GM12892 (cell line): ENCODE measurements around the gene ST3GAL3.

Experiments
- DNase-seq: peaks from one replicate; pipeline ENCODE4 v3.0.0; 2011; ENCODE audit not compliant: insufficient read length
- FAIRE-seq: peaks from 2 replicates; lab custom pipeline; 2011; peaks lifted over from hg19 to GRCh38; lab: Jason Lieb, UNC
- POLR2A ChIP-seq: IDR thresholded peaks from 2 replicates; pipeline ENCODE4 v1.6.1; 2011; ENCODE audit warnings: low read depth, low read length, control low read depth
- POLR2AphosphoS5 ChIP-seq: IDR thresholded peaks from 2 replicates; pipeline ENCODE4 v1.6.1; 2011; ENCODE audit warnings: low read depth, low read length, control low read depth
- TAF1 ChIP-seq: IDR thresholded peaks from 2 replicates; pipeline ENCODE4 v1.6.1; 2011; ENCODE audit warnings: low read depth, mild to moderate bottlenecking, control low read depth, low read length, borderline replicate concordance

ST3GAL3 gene

DNA sequence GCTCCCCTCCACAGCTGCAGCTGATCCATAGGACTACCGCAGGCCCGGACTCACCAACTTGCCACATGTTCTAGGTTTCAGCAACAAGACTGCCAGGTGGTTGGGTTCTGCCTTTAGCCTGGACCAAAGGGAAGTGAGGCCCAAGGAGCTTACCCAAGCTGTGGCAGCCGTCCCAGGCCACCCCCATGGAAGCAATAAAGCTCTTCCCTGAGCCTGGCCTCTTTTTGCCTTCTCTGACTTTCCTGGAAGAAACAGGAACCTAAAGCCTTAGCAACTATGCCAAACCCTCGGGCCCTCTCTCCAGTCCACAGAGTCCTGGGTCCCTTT is 223.6 kb downstream of the ST3GAL3 start:
- no peak for DNase-seq
- no peak for FAIRE-seq
- TF ChIP-seq POLR2AphosphoS5: no peak

DNA sequence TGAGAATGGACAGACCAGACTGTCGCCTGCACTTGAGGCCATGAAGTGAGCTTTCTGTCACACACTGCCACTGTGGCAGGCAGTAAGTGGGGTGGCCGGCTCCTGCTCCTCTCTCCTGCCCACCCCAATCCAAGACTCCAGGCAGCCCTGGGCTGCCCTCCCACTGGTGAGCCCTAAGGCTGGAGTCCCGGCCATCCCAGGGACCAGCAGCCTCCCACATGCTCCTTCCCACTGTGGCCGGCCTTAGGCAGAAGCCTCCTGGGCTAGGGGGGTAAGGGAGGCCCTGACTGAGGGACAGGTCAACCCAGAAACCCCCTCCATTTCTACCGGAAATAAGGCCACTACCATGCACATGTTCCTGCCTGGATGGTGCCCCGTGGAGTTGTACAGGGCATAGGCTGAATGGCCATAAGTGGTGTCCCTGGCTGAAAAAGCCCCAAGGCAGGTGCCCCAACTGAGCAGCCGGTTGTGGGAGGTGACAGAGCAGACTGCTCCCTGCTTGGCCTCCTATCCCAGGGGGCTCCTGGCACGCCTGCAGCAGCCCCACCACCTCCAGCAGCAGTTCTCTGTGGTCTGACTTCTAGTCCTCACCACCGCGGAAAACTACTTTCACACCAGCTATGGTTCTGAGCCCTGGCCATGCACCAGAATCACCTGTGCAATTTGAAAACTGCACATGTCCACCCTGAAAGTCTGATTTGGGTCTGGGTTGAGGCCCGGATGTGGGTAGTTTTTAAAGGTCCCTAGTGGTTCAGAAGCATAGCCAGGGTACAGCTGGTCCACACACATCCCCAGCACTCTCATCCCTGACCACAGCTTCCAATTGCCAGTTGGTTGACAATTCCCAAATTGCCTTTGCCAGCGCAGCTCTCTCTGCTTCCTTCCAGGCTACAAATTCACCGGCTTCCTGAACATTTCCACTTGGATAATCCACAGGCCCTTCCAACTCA is 224.7 kb downstream of the ST3GAL3 start:
- DNase-seq: no peak
- TF ChIP-seq POLR2A (no peak), TAF1 (no peak), POLR2AphosphoS5 (no peak)

DNA sequence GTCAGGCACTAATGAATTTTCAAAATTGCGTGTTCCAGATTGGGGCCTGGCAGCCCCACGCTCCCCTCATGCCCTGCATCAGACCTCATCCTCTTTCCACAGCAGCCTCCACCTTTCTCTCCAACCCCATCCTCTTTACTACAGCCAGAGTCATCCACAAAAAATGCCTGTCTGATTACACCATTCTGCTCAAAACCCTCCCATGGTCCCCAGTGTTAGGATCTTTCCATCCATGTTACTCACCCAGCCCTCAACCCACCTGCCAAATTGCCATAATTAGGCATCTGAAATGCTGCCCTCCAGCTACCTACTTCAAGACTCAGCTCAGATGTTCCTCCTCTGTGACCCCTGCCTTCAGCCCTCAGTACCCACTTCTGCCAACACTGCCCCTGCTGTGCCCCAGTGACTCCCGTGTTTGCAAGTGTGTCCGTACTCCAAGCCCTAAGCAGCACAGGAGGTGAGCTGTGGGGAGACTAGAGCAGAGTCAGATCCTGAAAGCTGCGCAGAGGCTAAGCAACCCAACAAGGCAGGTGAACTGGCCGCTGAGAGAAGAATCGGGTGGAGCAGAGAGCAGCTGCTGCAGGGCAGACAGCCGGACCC is 225.6 kb downstream of the ST3GAL3 start:
- FAIRE-seq: no peak
- no peak for DNase-seq
- TF ChIP-seq POLR2AphosphoS5: no peak
- TF ChIP-seq TAF1: no peak
- no peak for TF ChIP-seq POLR2A

More for the DNA sequence above, 224.7 kb downstream of the ST3GAL3 start:
- no peak for FAIRE-seq

DNA sequence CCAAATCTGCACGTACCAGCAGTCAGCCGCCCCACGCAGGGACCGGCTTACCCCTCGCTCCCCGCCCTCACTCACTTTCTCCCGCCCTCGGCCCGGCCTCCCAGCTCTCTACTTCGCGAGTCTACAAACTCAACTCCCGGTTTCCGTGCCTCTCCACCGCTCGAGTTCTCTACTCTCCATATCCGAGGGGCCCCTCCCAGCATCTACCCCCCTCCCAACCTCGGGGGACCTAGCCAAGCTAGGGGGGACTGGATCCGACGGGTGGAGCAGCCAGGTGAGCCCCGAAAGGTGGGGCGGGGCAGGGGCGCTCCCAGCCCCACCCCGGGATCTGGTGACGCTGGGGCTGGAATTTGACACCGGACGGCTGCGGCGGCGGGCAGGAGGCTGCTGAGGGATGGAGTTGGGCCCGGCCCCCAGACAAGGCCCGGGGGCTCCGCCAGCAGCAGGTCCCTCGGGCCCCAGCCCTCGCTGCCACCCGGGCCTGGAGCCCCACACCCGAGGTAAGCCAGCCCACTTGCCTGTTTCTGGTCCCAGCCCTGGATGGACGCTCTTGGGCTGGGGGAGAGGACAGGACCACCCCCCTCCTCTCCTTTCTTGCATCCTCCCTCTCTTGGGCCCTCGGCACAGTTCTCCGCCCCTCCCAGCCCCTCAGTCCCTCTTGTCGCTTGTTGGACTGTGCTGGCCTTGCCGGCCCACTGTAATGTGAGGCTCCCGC is 226.2 kb downstream of the ST3GAL3 start, which contains the start of gene ARTN:
Gene ARTN, plus strand, starts transcription at position 416 of the 715 bp plus-strand sequence. CDS start 1,856 bp downstream, outside the sequence.
- TF ChIP-seq POLR2AphosphoS5 (no peak), POLR2A (no peak), TAF1 (no peak)
- DNase-seq: no peak

DNA sequence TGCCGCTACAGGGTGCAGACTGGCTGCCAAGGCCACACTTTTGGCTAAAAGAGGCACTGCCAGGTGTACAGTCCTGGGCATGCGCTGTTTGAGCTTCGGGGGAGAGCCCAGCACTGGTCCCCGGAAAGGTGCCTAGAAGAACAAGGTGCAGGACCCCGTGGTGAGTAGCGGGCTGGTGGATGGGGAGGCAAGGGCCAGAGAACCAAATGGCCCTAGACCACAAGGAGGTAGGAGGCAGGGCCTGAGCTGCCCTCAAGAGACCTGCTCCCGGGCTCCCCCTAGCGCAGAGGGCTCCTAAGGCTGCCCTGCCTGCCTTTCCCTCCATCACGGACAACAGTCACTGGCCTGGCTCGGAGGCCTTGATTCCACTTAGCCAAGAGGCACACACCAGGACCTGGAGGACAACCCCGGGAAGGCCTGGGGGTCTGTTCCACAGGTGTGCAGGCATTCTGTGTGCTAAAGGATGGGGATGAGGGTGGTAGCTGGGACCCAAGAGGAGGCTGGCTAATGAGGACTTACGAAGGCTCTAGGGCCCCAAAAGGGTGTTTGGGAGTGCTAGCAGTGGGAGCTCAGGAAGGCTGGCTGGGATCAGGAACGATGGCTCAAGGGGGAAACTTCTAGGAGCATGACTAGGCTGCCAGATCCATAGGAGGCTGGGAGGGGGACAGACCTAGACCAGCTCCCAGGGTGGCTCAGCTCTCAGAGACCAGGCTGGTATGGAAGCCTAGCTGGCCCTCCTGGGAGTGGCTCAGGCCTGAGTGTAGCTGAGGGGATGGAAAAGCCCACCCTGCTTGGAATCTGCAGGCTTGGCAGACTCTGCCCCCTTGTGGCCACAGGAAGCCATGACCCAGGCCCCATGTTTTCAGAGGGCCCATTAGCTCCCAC is 227.0 kb downstream of the ST3GAL3 start:
- DNase-seq (peak; percentile 82), FAIRE-seq (peak; percentile 88)
- TF ChIP-seq POLR2AphosphoS5 (no peak), TAF1 (no peak), POLR2A (no peak)

More for the DNA sequence above, 226.2 kb downstream of the ST3GAL3 start, which contains the start of gene ARTN:
- no peak for FAIRE-seq

DNA sequence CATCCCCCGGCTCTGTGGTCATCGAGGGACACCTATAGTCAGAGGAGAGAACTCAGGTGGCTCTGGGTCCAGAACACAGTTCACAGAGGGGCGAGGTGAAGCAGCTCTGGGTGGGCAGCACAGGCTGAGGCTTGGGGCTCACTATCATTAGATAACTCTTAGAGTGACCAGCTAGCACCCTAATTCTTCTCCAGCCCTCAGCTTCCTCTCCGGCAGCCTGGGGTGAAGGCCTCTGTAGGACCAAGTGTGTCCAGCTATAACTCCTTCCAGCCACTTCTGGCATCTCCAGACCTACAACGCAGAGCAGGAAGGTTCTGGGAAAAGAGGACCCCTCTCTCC is 227.6 kb downstream of the ST3GAL3 start:
- TF ChIP-seq POLR2AphosphoS5 (no peak), TAF1 (no peak), POLR2A (no peak)
- no peak for FAIRE-seq

DNA sequence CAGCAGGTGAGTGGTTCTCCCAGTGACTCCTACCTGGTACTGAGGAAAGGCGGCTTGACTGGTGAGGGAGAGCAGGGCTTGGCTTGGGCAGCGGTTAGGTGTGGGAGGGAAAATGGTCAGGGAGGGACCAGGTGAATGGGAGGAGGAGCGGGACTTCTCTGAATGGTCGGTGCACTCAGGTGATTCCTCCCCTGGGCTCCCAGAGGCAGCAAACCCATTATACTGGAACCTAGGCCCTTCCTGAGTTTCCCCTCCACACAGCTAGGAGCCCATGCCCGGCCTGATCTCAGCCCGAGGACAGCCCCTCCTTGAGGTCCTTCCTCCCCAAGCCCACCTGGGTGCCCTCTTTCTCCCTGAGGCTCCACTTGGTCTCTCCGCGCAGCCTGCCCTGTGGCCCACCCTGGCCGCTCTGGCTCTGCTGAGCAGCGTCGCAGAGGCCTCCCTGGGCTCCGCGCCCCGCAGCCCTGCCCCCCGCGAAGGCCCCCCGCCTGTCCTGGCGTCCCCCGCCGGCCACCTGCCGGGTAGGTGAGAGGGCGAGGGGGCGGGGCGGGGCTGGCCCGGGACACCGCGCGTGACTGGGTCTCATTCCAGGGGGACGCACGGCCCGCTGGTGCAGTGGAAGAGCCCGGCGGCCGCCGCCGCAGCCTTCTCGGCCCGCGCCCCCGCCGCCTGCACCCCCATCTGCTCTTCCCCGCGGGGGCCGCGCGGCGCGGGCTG is 228.5 kb downstream of the ST3GAL3 start:
- TF ChIP-seq POLR2AphosphoS5 (no peak), TAF1 (no peak), POLR2A (no peak)
- FAIRE-seq (no peak), DNase-seq (no peak)

More for the DNA sequence above, 227.6 kb downstream of the ST3GAL3 start:
- DNase-seq: no peak

DNA sequence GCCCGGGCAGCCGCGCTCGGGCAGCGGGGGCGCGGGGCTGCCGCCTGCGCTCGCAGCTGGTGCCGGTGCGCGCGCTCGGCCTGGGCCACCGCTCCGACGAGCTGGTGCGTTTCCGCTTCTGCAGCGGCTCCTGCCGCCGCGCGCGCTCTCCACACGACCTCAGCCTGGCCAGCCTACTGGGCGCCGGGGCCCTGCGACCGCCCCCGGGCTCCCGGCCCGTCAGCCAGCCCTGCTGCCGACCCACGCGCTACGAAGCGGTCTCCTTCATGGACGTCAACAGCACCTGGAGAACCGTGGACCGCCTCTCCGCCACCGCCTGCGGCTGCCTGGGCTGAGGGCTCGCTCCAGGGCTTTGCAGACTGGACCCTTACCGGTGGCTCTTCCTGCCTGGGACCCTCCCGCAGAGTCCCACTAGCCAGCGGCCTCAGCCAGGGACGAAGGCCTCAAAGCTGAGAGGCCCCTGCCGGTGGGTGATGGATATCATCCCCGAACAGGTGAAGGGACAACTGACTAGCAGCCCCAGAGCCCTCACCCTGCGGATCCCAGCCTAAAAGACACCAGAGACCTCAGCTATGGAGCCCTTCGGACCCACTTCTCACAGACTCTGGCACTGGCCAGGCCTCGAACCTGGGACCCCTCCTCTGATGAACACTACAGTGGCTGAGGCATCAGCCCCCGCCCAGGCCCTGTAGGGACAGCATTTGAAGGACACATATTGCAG is 229.3 kb downstream of the ST3GAL3 start:
- FAIRE-seq: peak; percentile 81
- no peak for DNase-seq
- TF ChIP-seq POLR2A: no peak
- TF ChIP-seq TAF1: no peak
- TF ChIP-seq POLR2AphosphoS5: no peak

DNA sequence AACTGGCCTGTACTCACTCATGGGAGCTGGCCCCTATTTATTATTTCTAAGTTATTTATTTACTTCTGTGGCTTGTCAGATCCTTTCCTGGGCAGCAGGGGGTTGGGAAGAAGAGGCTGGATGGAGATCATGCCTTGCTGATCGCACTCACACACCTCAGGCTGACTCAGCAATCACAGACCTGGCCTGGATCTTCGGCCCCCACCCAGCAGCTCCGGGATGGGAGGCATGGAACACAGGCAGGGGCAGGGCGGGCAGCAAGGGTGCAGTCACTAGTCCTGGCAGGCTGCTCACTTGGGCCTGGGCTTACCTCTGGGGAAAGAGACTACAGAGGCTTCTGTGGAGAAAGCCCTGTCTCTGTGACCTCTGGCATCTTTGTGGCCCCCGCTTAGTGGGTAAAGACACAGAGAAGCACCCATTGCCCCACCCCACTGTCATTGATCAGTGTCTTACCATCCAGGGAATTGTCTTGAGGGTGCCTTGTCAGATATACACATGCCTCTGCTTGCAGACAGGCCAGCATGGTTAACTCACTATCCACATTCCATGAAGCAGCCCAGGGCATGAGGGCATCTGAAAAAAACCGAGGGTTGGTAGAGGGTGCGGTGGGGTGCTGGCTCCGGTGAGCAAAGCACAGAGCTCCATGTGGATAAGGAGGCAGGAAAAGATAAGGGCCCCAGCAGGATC is 230.0 kb downstream of the ST3GAL3 start:
- DNase-seq: no peak
- TF ChIP-seq TAF1 (no peak), POLR2AphosphoS5 (no peak), POLR2A (no peak)
- FAIRE-seq: no peak

DNA sequence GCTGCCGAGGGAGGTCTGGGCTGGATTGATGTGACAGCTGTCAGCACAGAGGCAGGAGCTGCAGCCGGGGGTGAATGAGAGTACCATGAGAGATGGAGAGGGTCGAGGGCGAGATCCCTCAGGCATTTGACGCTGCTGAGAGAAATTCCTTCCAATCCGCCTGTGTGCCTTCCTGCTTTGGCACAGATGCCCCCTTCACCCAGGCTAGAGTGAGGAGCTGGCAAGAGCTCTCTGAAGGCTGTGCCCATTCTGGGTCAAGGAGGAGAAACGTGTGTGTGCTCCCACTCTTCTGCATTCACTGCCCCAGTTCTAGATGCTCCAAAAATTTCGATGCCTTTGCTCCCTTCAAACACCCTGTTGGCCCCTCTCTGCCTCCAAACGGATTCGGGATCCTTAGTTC is 231.0 kb downstream of the ST3GAL3 start:
- no peak for DNase-seq
- FAIRE-seq: no peak
- TF ChIP-seq POLR2AphosphoS5 (no peak), TAF1 (no peak), POLR2A (no peak)
